HK-2 (cell line): ENCODE measurements around the gene C1R.
A peak's percentile ranks its signal among the peaks of the same experiment; 100 is the strongest.

Experiments
- DNase-seq: peaks from one replicate; pipeline ENCODE4 v3.0.0-alpha.2; 2018; ENCODE audit not compliant: unreplicated experiment

The C1R gene

GRCh38 chr12:7092229-7092985 is at the start of gene C1R:
C1R (minus strand) TSS chr12:7092445; CDS start chr12:7092388, 57 bp downstream.
- peak; percentile 47 for DNase-seq

GRCh38 chr12:7141351-7142005 is 49.2 kb upstream of the C1R start:
- DNase-seq = no peak

- DNase-seq = no peak
These were observed 47.0 kb upstream of the C1R start for GRCh38 chr12:7139200-7139599.

GRCh38 chr12:7137908-7138307 is 45.7 kb upstream of the C1R start:
- DNase-seq = no peak

- no peak for DNase-seq
These were observed 44.4 kb upstream of the C1R start for GRCh38 chr12:7136676-7137075.

- no peak for DNase-seq
These were observed 43.8 kb upstream of the C1R start for GRCh38 chr12:7136071-7136470.

- no peak for DNase-seq
These were observed 42.3 kb upstream of the C1R start for GRCh38 chr12:7134396-7135166.

GRCh38 chr12:7131502-7131866 is 39.2 kb upstream of the C1R start:
- peak; percentile 20 for DNase-seq

- DNase-seq = peak; percentile 72
These were observed 38.7 kb upstream of the C1R start for GRCh38 chr12:7130701-7131501.

- DNase-seq = peak; percentile 88
These were observed 37.8 kb upstream of the C1R start, which contains the start of gene CLSTN3 for GRCh38 chr12:7129872-7130691. CLSTN3 (plus strand) TSS chr12:7130371; CDS start chr12:7130649, 278 bp downstream.

GRCh38 chr12:7129287-7129871 is 37.1 kb upstream of the C1R start:
- no peak for DNase-seq

- no peak for DNase-seq
These were observed 36.5 kb upstream of the C1R start, which contains the start of gene RBP5 for GRCh38 chr12:7128681-7129286. RBP5 (minus strand) TSS chr12:7128889; CDS start chr12:7128775, 114 bp downstream.

- DNase-seq = no peak
These were observed 35.8 kb upstream of the C1R start for GRCh38 chr12:7127916-7128626.

GRCh38 chr12:7125632-7126227 is 33.5 kb upstream of the C1R start:
- DNase-seq = no peak

- DNase-seq = no peak
These were observed 31.7 kb upstream of the C1R start for GRCh38 chr12:7123806-7124522.

GRCh38 chr12:7122811-7123769 is 30.8 kb upstream of the C1R start:
- DNase-seq = no peak

GRCh38 chr12:7121324-7121723 is 29.1 kb upstream of the C1R start:
- DNase-seq = no peak
